SK-N-SH treated with all-trans-retinoic acid at 6 μM for 48 hours (cell line): ENCODE results near the gene KCNMA1.

Experiments used
- ATAC-seq: fragments of 200-7000 bp; cut with Tn5 transposase; 3 replicates; pipeline ENCODE4 v1.9.1; 2020; ENCODE audit warnings: mild to moderate bottlenecking, moderate library complexity
- ARNTL ChIP-seq: fragments of 450-650 bp; formaldehyde crosslinking; IDR thresholded peaks from 2 replicates; pipeline ENCODE4 v1.5.0; 2020; ENCODE audit warnings: low read depth, mild to moderate bottlenecking, moderate library complexity, borderline replicate concordance
- BACH2 ChIP-seq: fragments of 250-450 bp; sonication (Bioruptor Pico); IDR thresholded peaks from 2 replicates; pipeline ENCODE4 v1.9.0; 2021; ENCODE audit warnings: mild to moderate bottlenecking, borderline replicate concordance
- CSDC2 ChIP-seq: fragments of 250-450 bp; sonication (Bioruptor Pico); IDR thresholded peaks from 2 replicates; pipeline ENCODE4 v1.5.0; 2020; ENCODE audit warnings: mild to moderate bottlenecking, moderate library complexity
- ESRRG ChIP-seq: fragments of 250-450 bp; sonication (Bioruptor Pico); IDR thresholded peaks from 2 replicates; pipeline ENCODE4 v1.6.1; 2021; ENCODE audit warnings: mild to moderate bottlenecking
- GLIS3 ChIP-seq: fragments of 250-450 bp; sonication (Bioruptor Pico); IDR thresholded peaks from 2 replicates; pipeline ENCODE4 v1.5.0; 2020; ENCODE audit warnings: mild to moderate bottlenecking, moderate library complexity
- OSR1 ChIP-seq: fragments of 250-450 bp; sonication (Bioruptor Pico); IDR thresholded peaks from 2 replicates; pipeline ENCODE4 v1.8.0; 2022; ENCODE audit warnings: moderate library complexity, mild to moderate bottlenecking, inconsistent platforms
- PPARA ChIP-seq: fragments of 250-450 bp; sonication (Bioruptor Pico); IDR thresholded peaks from 2 replicates; pipeline ENCODE4 v1.5.0; 2020; ENCODE audit warnings: mild to moderate bottlenecking, borderline replicate concordance
- RARB ChIP-seq: fragments of 250-450 bp; sonication (Bioruptor Pico); IDR thresholded peaks from 2 replicates; pipeline ENCODE4 v1.8.0; 2021; ENCODE audit warnings: mild to moderate bottlenecking, moderate library complexity
- TCF4 ChIP-seq: fragments of 250-450 bp; sonication (Bioruptor Pico); IDR thresholded peaks from 2 replicates; pipeline ENCODE4 v1.8.0; 2021; ENCODE audit warnings: mild to moderate bottlenecking, moderate library complexity, borderline replicate concordance
- TOX ChIP-seq: fragments of 250-450 bp; sonication (Bioruptor Pico); IDR thresholded peaks from 2 replicates; pipeline ENCODE4 v1.8.0; 2021; ENCODE audit warnings: mild to moderate bottlenecking, moderate library complexity, borderline replicate concordance
- TSHZ2 ChIP-seq: fragments of 250-450 bp; sonication (Bioruptor Pico); IDR thresholded peaks from 2 replicates; pipeline ENCODE4 v1.5.0; 2020; ENCODE audit warnings: mild to moderate bottlenecking, moderate library complexity
- ZC3H10 ChIP-seq: fragments of 250-450 bp; sonication (Bioruptor Pico); IDR thresholded peaks from 2 replicates; pipeline ENCODE4 v1.5.1; 2021; ENCODE audit warnings: mild to moderate bottlenecking, moderate library complexity
- ZFP3 ChIP-seq: fragments of 250-450 bp; sonication (Bioruptor Pico); IDR thresholded peaks from 2 replicates; pipeline ENCODE4 v1.5.0; 2020; ENCODE audit warnings: mild to moderate bottlenecking, moderate library complexity
- ZFP30 ChIP-seq: fragments of 450-650 bp; formaldehyde crosslinking; IDR thresholded peaks from 2 replicates; pipeline ENCODE4 v1.5.0; 2022; ENCODE audit warnings: mild to moderate bottlenecking, moderate library complexity
- ZNF70 ChIP-seq: fragments of 450-650 bp; formaldehyde crosslinking; IDR thresholded peaks from 2 replicates; pipeline ENCODE4 v1.5.0; 2020; ENCODE audit warnings: mild to moderate bottlenecking, moderate library complexity
- ZNF8 ChIP-seq: fragments of 450-650 bp; formaldehyde crosslinking; IDR thresholded peaks from 2 replicates; pipeline ENCODE4 v1.5.0; 2020; ENCODE audit warnings: mild to moderate bottlenecking, moderate library complexity
- TF ChIP-seq, protein P1 (sequence below): fragments of 250-450 bp; sonication (Bioruptor Pico); IDR thresholded peaks from 2 replicates; pipeline ENCODE4 v1.5.1; 2021; ENCODE audit warnings: mild to moderate bottlenecking, moderate library complexity
- TF ChIP-seq, protein P2 (sequence below): fragments of 250-450 bp; sonication (Bioruptor Pico); IDR thresholded peaks from 2 replicates; pipeline ENCODE4 v1.5.1; 2020; ENCODE audit warnings: low read depth, mild to moderate bottlenecking, moderate library complexity
- TF ChIP-seq, protein P3 (sequence below): fragments of 250-450 bp; sonication (Bioruptor Pico); IDR thresholded peaks from 2 replicates; pipeline ENCODE4 v1.8.0; 2020; ENCODE audit warnings: mild to moderate bottlenecking, moderate library complexity, borderline replicate concordance
- TF ChIP-seq, protein P4 (sequence below): fragments of 250-450 bp; sonication (Bioruptor Pico); IDR thresholded peaks from 2 replicates; pipeline ENCODE4 v1.8.0; 2021; ENCODE audit warnings: low read depth, mild to moderate bottlenecking, moderate library complexity, borderline replicate concordance

The KCNMA1 gene

DNA sequence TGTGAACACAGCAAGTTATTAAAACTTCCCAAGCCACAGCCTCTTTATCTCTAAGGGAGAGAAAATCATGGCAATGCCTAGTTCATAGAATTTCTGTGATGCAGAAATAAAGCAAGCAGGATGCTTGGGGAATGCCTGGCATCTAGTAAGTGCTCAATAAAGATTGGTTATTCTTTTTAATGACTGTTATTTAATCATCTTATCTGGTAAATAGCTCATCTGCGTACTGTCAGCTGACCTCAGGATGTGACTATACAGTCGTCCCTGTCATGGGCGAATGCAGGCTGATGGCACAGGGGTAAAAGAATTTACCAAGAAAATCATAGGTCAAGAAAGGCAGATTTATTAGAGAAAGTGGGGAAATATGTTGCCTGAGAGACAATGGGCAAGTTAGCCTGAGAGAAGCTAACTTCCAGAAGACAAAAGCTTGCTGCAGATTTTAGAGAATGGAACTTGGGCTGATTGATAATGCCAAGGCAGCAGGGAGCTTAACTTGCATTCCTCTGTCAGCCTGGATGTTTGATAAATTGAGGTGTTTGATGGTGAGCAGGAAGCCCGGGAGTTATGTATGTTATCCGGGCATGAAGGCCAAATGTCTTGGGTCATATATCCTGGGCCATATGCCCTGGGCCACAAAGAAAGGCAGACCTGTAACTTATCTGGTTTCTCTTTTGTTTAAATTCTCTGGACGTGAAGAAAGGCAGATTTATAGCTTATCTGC, 126.0 kb downstream of the KCNMA1 start (continued):
- TF ChIP-seq GLIS3 (CRISPR knock-in tag), result peak; percentile 88
- peak; percentile 86; the same call in 1 of the 2 replicates for TF ChIP-seq ESRRG (CRISPR knock-in tag)
- no peak for TF ChIP-seq TOX (CRISPR knock-in tag)
- TF ChIP-seq ZC3H10 (CRISPR knock-in tag), result no peak
- TF ChIP-seq PPARA (CRISPR knock-in tag), result no peak
- no peak for TF ChIP-seq RARB (CRISPR knock-in tag)
- TF ChIP-seq, protein P1, sequence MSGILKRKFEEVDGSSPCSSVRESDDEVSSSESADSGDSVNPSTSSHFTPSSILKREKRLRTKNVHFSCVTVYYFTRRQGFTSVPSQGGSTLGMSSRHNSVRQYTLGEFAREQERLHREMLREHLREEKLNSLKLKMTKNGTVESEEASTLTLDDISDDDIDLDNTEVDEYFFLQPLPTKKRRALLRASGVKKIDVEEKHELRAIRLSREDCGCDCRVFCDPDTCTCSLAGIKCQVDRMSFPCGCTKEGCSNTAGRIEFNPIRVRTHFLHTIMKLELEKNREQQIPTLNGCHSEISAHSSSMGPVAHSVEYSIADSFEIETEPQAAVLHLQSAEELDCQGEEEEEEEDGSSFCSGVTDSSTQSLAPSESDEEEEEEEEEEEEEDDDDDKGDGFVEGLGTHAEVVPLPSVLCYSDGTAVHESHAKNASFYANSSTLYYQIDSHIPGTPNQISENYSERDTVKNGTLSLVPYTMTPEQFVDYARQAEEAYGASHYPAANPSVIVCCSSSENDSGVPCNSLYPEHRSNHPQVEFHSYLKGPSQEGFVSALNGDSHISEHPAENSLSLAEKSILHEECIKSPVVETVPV (CRISPR knock-in tag), result peak; percentile 84; the same call in 1 of the 2 replicates
- TF ChIP-seq ARNTL, result no peak

DNA sequence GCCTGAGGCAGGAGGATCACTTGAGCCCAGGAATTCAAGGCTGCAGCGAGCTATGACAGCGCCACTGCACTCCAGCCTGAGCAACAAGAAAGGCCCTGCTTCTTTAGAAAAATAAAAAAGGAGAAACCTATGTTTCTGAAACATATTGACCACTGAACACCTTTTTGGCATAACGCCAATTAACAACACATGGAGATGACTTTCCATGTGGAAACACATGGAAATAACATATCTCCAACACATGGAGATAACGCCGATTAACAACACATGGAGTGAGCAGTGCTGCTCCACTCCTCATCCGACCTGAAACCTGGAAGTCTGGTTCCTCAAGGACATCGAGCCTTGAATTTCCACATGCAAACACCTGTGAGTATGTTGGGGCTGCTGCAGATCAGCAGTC, 126.9 kb downstream of the KCNMA1 start:
- no peak for ATAC-seq
- TF ChIP-seq ZFP3 (CRISPR knock-in tag), result peak; percentile 22; the same call in 1 of the 2 replicates
- no peak for TF ChIP-seq ESRRG (CRISPR knock-in tag)

GRCh38 chr10:77510294-77510693, 127.3 kb downstream of the KCNMA1 start:
- no peak for ATAC-seq
- TF ChIP-seq, protein P1 (CRISPR knock-in tag), result no peak
- TF ChIP-seq, protein P2, sequence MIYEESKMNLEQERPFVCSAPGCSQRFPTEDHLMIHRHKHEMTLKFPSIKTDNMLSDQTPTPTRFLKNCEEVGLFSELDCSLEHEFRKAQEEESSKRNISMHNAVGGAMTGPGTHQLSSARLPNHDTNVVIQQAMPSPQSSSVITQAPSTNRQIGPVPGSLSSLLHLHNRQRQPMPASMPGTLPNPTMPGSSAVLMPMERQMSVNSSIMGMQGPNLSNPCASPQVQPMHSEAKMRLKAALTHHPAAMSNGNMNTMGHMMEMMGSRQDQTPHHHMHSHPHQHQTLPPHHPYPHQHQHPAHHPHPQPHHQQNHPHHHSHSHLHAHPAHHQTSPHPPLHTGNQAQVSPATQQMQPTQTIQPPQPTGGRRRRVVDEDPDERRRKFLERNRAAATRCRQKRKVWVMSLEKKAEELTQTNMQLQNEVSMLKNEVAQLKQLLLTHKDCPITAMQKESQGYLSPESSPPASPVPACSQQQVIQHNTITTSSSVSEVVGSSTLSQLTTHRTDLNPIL, result no peak
- TF ChIP-seq RARB (CRISPR knock-in tag) (no peak), TCF4 (CRISPR knock-in tag) (no peak), ZC3H10 (CRISPR knock-in tag) (no peak), ZFP30 (CRISPR knock-in tag) (no peak), BACH2 (CRISPR knock-in tag) (no peak), GLIS3 (CRISPR knock-in tag) (no peak), ARNTL (no peak), OSR1 (CRISPR knock-in tag) (no peak), ESRRG (CRISPR knock-in tag) (no peak), TSHZ2 (CRISPR knock-in tag) (no peak), ZFP3 (CRISPR knock-in tag) (no peak), CSDC2 (CRISPR knock-in tag) (no peak), ZNF8 (CRISPR knock-in tag) (no peak), TOX (CRISPR knock-in tag) (no peak), ZNF70 (CRISPR knock-in tag) (no peak)
- TF ChIP-seq, protein P3, sequence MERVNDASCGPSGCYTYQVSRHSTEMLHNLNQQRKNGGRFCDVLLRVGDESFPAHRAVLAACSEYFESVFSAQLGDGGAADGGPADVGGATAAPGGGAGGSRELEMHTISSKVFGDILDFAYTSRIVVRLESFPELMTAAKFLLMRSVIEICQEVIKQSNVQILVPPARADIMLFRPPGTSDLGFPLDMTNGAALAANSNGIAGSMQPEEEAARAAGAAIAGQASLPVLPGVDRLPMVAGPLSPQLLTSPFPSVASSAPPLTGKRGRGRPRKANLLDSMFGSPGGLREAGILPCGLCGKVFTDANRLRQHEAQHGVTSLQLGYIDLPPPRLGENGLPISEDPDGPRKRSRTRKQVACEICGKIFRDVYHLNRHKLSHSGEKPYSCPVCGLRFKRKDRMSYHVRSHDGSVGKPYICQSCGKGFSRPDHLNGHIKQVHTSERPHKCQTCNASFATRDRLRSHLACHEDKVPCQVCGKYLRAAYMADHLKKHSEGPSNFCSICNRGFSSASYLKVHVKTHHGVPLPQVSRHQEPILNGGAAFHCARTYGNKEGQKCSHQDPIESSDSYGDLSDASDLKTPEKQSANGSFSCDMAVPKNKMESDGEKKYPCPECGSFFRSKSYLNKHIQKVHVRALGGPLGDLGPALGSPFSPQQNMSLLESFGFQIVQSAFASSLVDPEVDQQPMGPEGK (CRISPR knock-in tag), result no peak
- TF ChIP-seq, protein P4, sequence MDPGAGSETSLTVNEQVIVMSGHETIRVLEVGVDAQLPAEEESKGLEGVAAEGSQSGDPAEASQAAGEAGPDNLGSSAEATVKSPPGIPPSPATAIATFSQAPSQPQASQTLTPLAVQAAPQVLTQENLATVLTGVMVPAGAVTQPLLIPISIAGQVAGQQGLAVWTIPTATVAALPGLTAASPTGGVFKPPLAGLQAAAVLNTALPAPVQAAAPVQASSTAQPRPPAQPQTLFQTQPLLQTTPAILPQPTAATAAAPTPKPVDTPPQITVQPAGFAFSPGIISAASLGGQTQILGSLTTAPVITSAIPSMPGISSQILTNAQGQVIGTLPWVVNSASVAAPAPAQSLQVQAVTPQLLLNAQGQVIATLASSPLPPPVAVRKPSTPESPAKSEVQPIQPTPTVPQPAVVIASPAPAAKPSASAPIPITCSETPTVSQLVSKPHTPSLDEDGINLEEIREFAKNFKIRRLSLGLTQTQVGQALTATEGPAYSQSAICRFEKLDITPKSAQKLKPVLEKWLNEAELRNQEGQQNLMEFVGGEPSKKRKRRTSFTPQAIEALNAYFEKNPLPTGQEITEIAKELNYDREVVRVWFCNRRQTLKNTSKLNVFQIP (CRISPR knock-in tag), result no peak
